HG02642 (cell line): Measurements from ENCODE around the gene RBM6.
A peak's percentile ranks its signal among the peaks of the same experiment; 100 is the strongest.
"Not testable (repeated sequence)": the region's sequence is repeated elsewhere in the genome, so short reads cannot be mapped to it uniquely, and the experiment has no call there.

ENCODE experiments used
- ATAC-seq: cut with Tn5 transposase; IDR thresholded peaks from one replicate; pipeline ENCODE4 v1.9.1; 2021; ENCODE audit warnings: mild to moderate bottlenecking; ENCODE audit not compliant: unreplicated experiment, poor library complexity

RBM6 gene

GRCh38 chr3:50068134-50068533 lies 128.2 kb downstream of the RBM6 start:
- ATAC-seq: no peak

GRCh38 chr3:50078091-50078490 lies 138.1 kb downstream of the RBM6 start:
- ATAC-seq: no peak

- no peak for ATAC-seq
Observed at GRCh38 chr3:50078622-50079021, 138.7 kb downstream of the RBM6 start.

- not testable (repeated sequence) for ATAC-seq
Observed at GRCh38 chr3:50084951-50085350, 145.0 kb downstream of the RBM6 start.

- peak; percentile 99 for ATAC-seq
Observed at GRCh38 chr3:50088725-50089608, 149.0 kb downstream of the RBM6 start, which contains the start of gene RBM5. Gene RBM5, plus strand, starts transcription at chr3:50088919. Its CDS starts 1,516 bp downstream, at chr3:50090435.

GRCh38 chr3:50089609-50089945 lies 149.6 kb downstream of the RBM6 start:
- peak; percentile 10 for ATAC-seq

GRCh38 chr3:50090984-50091383 lies 151.0 kb downstream of the RBM6 start:
- ATAC-seq: no peak

GRCh38 chr3:50095352-50095998 lies 155.5 kb downstream of the RBM6 start:
- ATAC-seq: no peak

GRCh38 chr3:50100386-50100785 lies 160.4 kb downstream of the RBM6 start:
- ATAC-seq: no peak

- ATAC-seq: no peak
Observed at GRCh38 chr3:50100956-50101845, 161.3 kb downstream of the RBM6 start.

GRCh38 chr3:50102558-50102957 lies 162.6 kb downstream of the RBM6 start:
- no peak for ATAC-seq

- ATAC-seq: no peak
Observed at GRCh38 chr3:50111757-50112156, 171.8 kb downstream of the RBM6 start.

- no peak for ATAC-seq
Observed at GRCh38 chr3:50112462-50112861, 172.5 kb downstream of the RBM6 start.

GRCh38 chr3:50117120-50117519 lies 177.2 kb downstream of the RBM6 start:
- ATAC-seq: no peak

- ATAC-seq: no peak
Observed at GRCh38 chr3:50118237-50118636, 178.3 kb downstream of the RBM6 start.

- no peak for ATAC-seq
Observed at GRCh38 chr3:50119786-50120185, 179.8 kb downstream of the RBM6 start.

- no peak for ATAC-seq
Observed at GRCh38 chr3:50120364-50121071, 180.6 kb downstream of the RBM6 start.

- peak; percentile 49 for ATAC-seq
Observed at GRCh38 chr3:50121072-50122032, 181.4 kb downstream of the RBM6 start.

GRCh38 chr3:50122071-50122470 lies 182.1 kb downstream of the RBM6 start:
- no peak for ATAC-seq
